H1 (cell line): ENCODE data around the gene PRMT6. TPM values are rescaled to one million over a fixed set of nuclear protein-coding genes. Genes with fewer than 3 reads are reported as not detected.
"Not testable (repeated sequence)": the region's sequence is repeated elsewhere in the genome, so short reads cannot be mapped to it uniquely, and the experiment has no call there.

Experiments used
- CTCF ChIA-PET: fragments of 300-600 bp; sonication (Branson Sonifier 250); formaldehyde crosslinking; loops from one replicate; lab custom pipeline; 2021; ENCODE audit not compliant: partially characterized antibody; lab: Charles Lee
- POLR2A ChIA-PET: fragments of 300-600 bp; sonication (Branson Sonifier 250); formaldehyde crosslinking; loops from one replicate; lab custom pipeline; 2021; ENCODE audit warnings: inconsistent platforms; ENCODE audit not compliant: partially characterized antibody; lab: Charles Lee
- DNase-seq, 2 experiments: peaks; one replicate each; pipeline versions ENCODE4 v3.0.0 to v3.0.0-alpha.2; 2010 to 2022; ENCODE audit warnings: low spot score in 2 of 2, low read depth in 1 of 2, mixed read lengths in 1 of 2
- FAIRE-seq: peaks from 2 replicates; lab custom pipeline; 2011; peaks lifted over from hg19 to GRCh38; lab: Jason Lieb, UNC
- H2AFZ ChIP-seq: 2 replicates; pipeline ENCODE4 v1.8.1; 2012; ENCODE audit warnings: low read length, inconsistent platforms
- H2AK5ac ChIP-seq: 2 replicates; pipeline ENCODE4 v1.6.1; 2013; ENCODE audit warnings: low read depth, low read length
- H2BK120ac ChIP-seq: replicated peaks from 2 replicates; pipeline ENCODE3; 2013; ENCODE audit warnings: low read depth, low read length, inconsistent platforms
- H2BK12ac ChIP-seq: 2 replicates; pipeline ENCODE4 v1.6.1; 2013; ENCODE audit warnings: low read depth, low read length
- H2BK15ac ChIP-seq: 2 replicates; pipeline ENCODE4 v1.6.1; 2013; ENCODE audit warnings: low read length
- H2BK20ac ChIP-seq: 2 replicates; pipeline ENCODE4 v1.6.1; 2013; ENCODE audit warnings: low read length
- H2BK5ac ChIP-seq: 2 replicates; pipeline ENCODE4 v1.6.1; 2013; ENCODE audit warnings: low read depth, low read length
- H3K14ac ChIP-seq: 2 replicates; pipeline ENCODE4 v1.6.1; 2013; ENCODE audit warnings: inconsistent platforms; ENCODE audit not compliant: insufficient read length
- H3K18ac ChIP-seq: 2 replicates; pipeline ENCODE4 v1.6.1; 2013; ENCODE audit warnings: low read length; ENCODE audit errors: extremely low read depth
- H3K23ac ChIP-seq: 2 replicates; pipeline ENCODE4 v1.6.1; 2013; ENCODE audit warnings: inconsistent platforms; ENCODE audit not compliant: insufficient read length
- H3K23me2 ChIP-seq: 2 replicates; pipeline ENCODE4 v1.6.1; 2013; ENCODE audit warnings: low read depth, low read length
- H3K27ac ChIP-seq: 2 replicates; pipeline ENCODE4 v1.6.1; 2011; ENCODE audit warnings: low read depth, low read length, inconsistent platforms
- H3K27me3 ChIP-seq, 4 experiments: replicated peaks in 1 of 4; 1 replicate in 1 of 4; 2 replicates in 3 of 4; pipeline versions ENCODE4 v1.6.1 to v1.8.1; 2011 to 2013; ENCODE audit warnings: low read length in 3 of 4, mild to moderate bottlenecking in 3 of 4, inconsistent platforms in 2 of 4, mixed read lengths in 2 of 4, moderate library complexity in 1 of 4; ENCODE audit not compliant: control insufficient read depth in 3 of 4, insufficient read depth in 3 of 4; ENCODE audit errors: extremely low read depth in 1 of 4
- H3K36me3 ChIP-seq, 4 experiments: 2 replicates each; pipeline versions ENCODE4 v1.6.1 to v1.8.1; 2011 to 2013; ENCODE audit warnings: mild to moderate bottlenecking in 4 of 4, low read length in 3 of 4, moderate library complexity in 2 of 4, control low read depth in 1 of 4, inconsistent platforms in 1 of 4; ENCODE audit not compliant: insufficient read depth in 4 of 4, control insufficient read depth in 2 of 4
- H3K4ac ChIP-seq: replicated peaks from 2 replicates; pipeline ENCODE3; 2013; ENCODE audit warnings: low read length, low read depth, mixed read lengths, inconsistent platforms; ENCODE audit not compliant: insufficient read length
- H3K4me1 ChIP-seq, 4 experiments: replicated peaks in 1 of 4; 1 replicate in 1 of 4; 2 replicates in 3 of 4; pipeline versions ENCODE4 v1.6.1 to v1.8.1; 2011 to 2013; ENCODE audit warnings: low read length in 3 of 4, inconsistent platforms in 2 of 4, mixed read lengths in 1 of 4; ENCODE audit not compliant: insufficient read depth in 4 of 4, control insufficient read depth in 3 of 4
- H3K4me2 ChIP-seq, 2 experiments: 2 replicates each; pipeline versions ENCODE4 v1.6.1 to v1.8.1; 2011 to 2013; ENCODE audit warnings: low read depth in 2 of 2, low read length in 2 of 2, control low read depth in 1 of 2, inconsistent platforms in 1 of 2, mild to moderate bottlenecking in 1 of 2; ENCODE audit not compliant: insufficient read depth in 1 of 2
- H3K4me3 ChIP-seq, 4 experiments: fragments of 200-600, 300-600 bp in 1 of 4; sonication (generic), shearing (Covaris generic), sonication (Bioruptor Twin) in 1 of 4; 2 replicates each; pipeline versions ENCODE4 v1.5.1 to v1.8.1; 2011 to 2016; ENCODE audit warnings: low read length in 4 of 4, low read depth in 3 of 4, control low read depth in 2 of 4, inconsistent platforms in 2 of 4, mild to moderate bottlenecking in 2 of 4, mixed read lengths in 1 of 4, moderate library complexity in 1 of 4; ENCODE audit not compliant: insufficient read depth in 2 of 4; ENCODE audit errors: extremely low read depth in 1 of 4
- H3K56ac ChIP-seq: replicated peaks from 2 replicates; pipeline ENCODE3; 2013; ENCODE audit warnings: low read depth, mild to moderate bottlenecking, mixed read lengths, low read length, inconsistent platforms; ENCODE audit not compliant: insufficient read length
- H3K79me1 ChIP-seq: 2 replicates; pipeline ENCODE4 v1.6.1; 2013; ENCODE audit warnings: low read depth, low read length, control low read depth
- H3K79me2 ChIP-seq, 2 experiments: 2 replicates each; pipeline versions ENCODE4 v1.6.1 to v1.8.1; 2012 to 2013; ENCODE audit warnings: low read length in 2 of 2, mild to moderate bottlenecking in 2 of 2, inconsistent platforms in 1 of 2; ENCODE audit not compliant: insufficient read depth in 2 of 2, control insufficient read depth in 1 of 2
- H3K9ac ChIP-seq, 4 experiments: replicated peaks in 1 of 4; 1 replicate in 1 of 4; 2 replicates in 3 of 4; pipeline versions ENCODE4 v1.6.1 to v1.8.1; 2011 to 2013; ENCODE audit warnings: low read depth in 3 of 4, low read length in 3 of 4, control low read depth in 2 of 4, mild to moderate bottlenecking in 2 of 4, moderate library complexity in 2 of 4, inconsistent platforms in 1 of 4; ENCODE audit errors: extremely low read depth in 1 of 4
- H3K9me3 ChIP-seq, 2 experiments: 2 replicates each; pipeline versions ENCODE4 v1.6.1 to v1.8.1; 2012 to 2013; ENCODE audit warnings: mild to moderate bottlenecking in 2 of 2, moderate library complexity in 2 of 2, control low read depth in 1 of 2, inconsistent platforms in 1 of 2, low read depth in 1 of 2, low read length in 1 of 2, mixed read lengths in 1 of 2; ENCODE audit not compliant: insufficient read depth in 2 of 2
- H4K20me1 ChIP-seq, 2 experiments: replicated peaks in 1 of 2; 2 replicates each; pipeline versions ENCODE3 to v1.8.1; 2011 to 2013; ENCODE audit warnings: inconsistent platforms in 2 of 2, low read length in 2 of 2, mild to moderate bottlenecking in 1 of 2; ENCODE audit not compliant: insufficient read depth in 2 of 2, control insufficient read depth in 1 of 2
- H4K5ac ChIP-seq: 2 replicates; pipeline ENCODE4 v1.6.1; 2013; ENCODE audit warnings: low read length, low read depth, mixed read lengths, inconsistent platforms; ENCODE audit not compliant: insufficient read length
- H4K8ac ChIP-seq: 2 replicates; pipeline ENCODE4 v1.8.0; 2013; ENCODE audit warnings: mild to moderate bottlenecking, moderate library complexity, low read length, inconsistent platforms; ENCODE audit not compliant: insufficient read depth; ENCODE audit errors: extremely low read depth
- H4K91ac ChIP-seq: replicated peaks from 2 replicates; pipeline ENCODE3; 2013; ENCODE audit warnings: low read length, mixed read lengths, inconsistent platforms; ENCODE audit not compliant: insufficient read length
- WGBS, 2 experiments: shearing (Covaris generic) in 1 of 2; methylation state at CpG; one replicate each; pipeline versions ENCODE4 v1.1.6 to v1.1.7; 2013 to 2015; ENCODE audit warnings: low lambda C conversion rate in 2 of 2, mixed read lengths in 2 of 2, inconsistent platforms in 1 of 2, low coverage in 1 of 2, missing lambda C conversion rate in 1 of 2; ENCODE audit not compliant: insufficient replicate concordance in 2 of 2, insufficient coverage in 1 of 2, insufficient read length in 1 of 2; ENCODE audit errors: extremely low coverage in 1 of 2, missing lambda C conversion rate in 1 of 2; 5-methylcytosine and 5-hydroxymethylcytosine counted together
- polyA plus RNA-seq, 7 experiments: library from polyadenylated mRNA; depleted of rRNA in 3 of 7; stranded (reverse) in 5 of 7; unstranded in 2 of 7; fragments of >200 nt in 5 of 7; fragments of 200-250 nt in 2 of 7; gene quantifications; 1 replicate in 5 of 7; 2 replicates in 1 of 7; 4 replicates in 1 of 7; pipeline versions ENCODE4 v1.2.1 to v1.2.3, GENCODE V29; 2011 to 2013; ENCODE audit warnings: missing spikeins in 2 of 7, mixed read lengths in 2 of 7
- total RNA-seq: library from RNA; stranded (reverse); fragmentation: NEBNext Ultra II Directional; extraction: Animal tissue kit (Norgen Biotek cat#: 25700); gene quantifications from 2 replicates; pipeline ENCODE4 v1.2.1, GENCODE V29; 2021

The PRMT6 gene
- total and polyA plus RNA-seq, 2 of the 8 experiments (the other 6 are each of a cell fraction or from before 2014, with no cell fraction given), result 23.6 to 38.2 TPM

DNA sequence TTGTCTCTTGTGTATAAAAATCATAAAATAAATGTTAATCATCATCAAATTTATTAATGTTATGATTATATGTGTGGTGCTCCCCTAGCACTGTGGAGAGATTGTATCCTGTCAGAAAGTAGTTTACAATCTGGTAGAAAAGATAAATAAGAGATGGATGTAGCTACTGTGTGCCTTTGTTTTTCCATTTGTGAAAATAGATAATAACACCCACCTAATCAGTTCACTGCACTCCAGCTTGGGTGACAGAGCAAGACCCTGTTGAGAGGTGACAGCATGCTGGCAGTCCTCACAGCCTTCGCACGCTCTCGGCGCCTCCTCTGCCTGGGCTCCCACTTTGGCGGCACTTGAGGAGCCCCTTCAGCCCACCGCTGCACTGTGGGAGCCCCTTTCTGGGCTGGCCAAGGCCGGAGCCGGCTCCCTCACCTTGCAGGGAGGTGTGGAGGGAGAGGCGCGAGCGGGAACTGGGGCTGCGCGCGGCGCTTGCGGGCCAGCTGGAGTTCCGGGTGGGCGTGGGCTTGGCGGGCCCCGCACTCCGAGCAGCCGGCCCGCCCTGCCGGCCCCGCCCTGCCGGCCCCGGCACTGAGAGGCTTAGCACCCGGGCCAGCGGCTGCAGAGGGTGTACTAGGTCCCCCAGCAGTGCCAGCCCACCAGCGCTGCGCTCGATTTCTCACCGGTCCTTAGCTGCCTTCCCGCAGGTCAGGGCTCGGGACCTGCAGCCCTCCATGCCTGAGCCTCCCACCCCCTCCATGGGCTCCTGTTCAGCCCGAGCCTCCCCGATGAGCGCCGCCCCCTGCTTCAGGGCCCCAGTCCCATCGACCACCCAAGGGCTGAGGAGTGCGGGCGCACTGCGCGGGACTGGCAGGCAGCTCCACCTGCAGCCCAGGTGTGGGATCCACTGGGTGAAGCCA lies 11.9 kb upstream of the PRMT6 start:
- H2AFZ ChIP-seq, H2BK120ac ChIP-seq, H2BK20ac ChIP-seq, H3K27me3 ChIP-seq, H3K4me3 ChIP-seq, H3K23ac ChIP-seq, H2AK5ac ChIP-seq, DNase-seq, H3K4me2 ChIP-seq, H3K9ac ChIP-seq, H2BK15ac ChIP-seq, H3K56ac ChIP-seq, H3K14ac ChIP-seq, H3K27ac ChIP-seq, H2BK12ac ChIP-seq, H4K5ac ChIP-seq, H4K8ac ChIP-seq, H3K79me1 ChIP-seq, H3K79me2 ChIP-seq, H4K20me1 ChIP-seq, H4K91ac ChIP-seq, H2BK5ac ChIP-seq, H3K18ac ChIP-seq, FAIRE-seq, H3K23me2 ChIP-seq, H3K4me1 ChIP-seq, H3K4ac ChIP-seq, H3K36me3 ChIP-seq: not testable (repeated sequence)
- H3K9me3 ChIP-seq, result peaks cover 13 to 17% of the 10 kb centered on the region in 2 experiments
- WGBS, 2 experiments, result 96% methylated on average over 21 of the region's 44 CpGs; no CpG with 5 or more reads in 1 of the 2 experiments
- ChIA-PET CTCF (interaction anchor here (1.0 to 3.6 kb wide), 6 partner anchors 8 to 485 kb away, joined by 3 to 10 read pairs (median 3); partner anchors contain the start of gene PRMT6), POLR2A (interaction anchor here (1.2 to 1.3 kb wide), 3 partner anchors 10 to 12 kb away, joined by 3 read pairs; no protein-coding TSS in a partner anchor)
